Endometrial microvascular endothelial cells (primary cell): Measurements from ENCODE around the gene L1TD1. TPM values are rescaled to one million over a fixed set of nuclear protein-coding genes. Genes with fewer than 3 reads are reported as not detected.
"Not testable (repeated sequence)": the region's sequence is repeated elsewhere in the genome, so short reads cannot be mapped to it uniquely, and the experiment has no call there.

Experiments
- in situ Hi-C: cut with HindIII; loops from 2 replicates; pipeline ENCODE4 v1.10.0; 2017; ENCODE audit warnings: low sequenced_read_pairs, low pct_unique_long_range_greater_than_20kb; ENCODE audit errors: inconsistent ontology term
- total RNA-seq: library from RNA; depleted of rRNA; stranded (reverse); fragments of >200 nt; gene quantifications from one replicate; pipeline ENCODE4 v1.2.3, GENCODE V29; 2015; ENCODE audit errors: inconsistent ontology term

The L1TD1 gene
- total RNA-seq, 1 donor from 2014 or later, result not detected

GRCh38 chr1:62229932-62230331 lies 35.3 kb downstream of the L1TD1 start:
- in situ Hi-C loops, result no loop called here

- in situ Hi-C loops, result no loop called here
Measured at GRCh38 chr1:62230718-62231117, 36.1 kb downstream of the L1TD1 start.

GRCh38 chr1:62232871-62233278 lies 38.2 kb downstream of the L1TD1 start:
- in situ Hi-C loops, result no loop called here

DNA sequence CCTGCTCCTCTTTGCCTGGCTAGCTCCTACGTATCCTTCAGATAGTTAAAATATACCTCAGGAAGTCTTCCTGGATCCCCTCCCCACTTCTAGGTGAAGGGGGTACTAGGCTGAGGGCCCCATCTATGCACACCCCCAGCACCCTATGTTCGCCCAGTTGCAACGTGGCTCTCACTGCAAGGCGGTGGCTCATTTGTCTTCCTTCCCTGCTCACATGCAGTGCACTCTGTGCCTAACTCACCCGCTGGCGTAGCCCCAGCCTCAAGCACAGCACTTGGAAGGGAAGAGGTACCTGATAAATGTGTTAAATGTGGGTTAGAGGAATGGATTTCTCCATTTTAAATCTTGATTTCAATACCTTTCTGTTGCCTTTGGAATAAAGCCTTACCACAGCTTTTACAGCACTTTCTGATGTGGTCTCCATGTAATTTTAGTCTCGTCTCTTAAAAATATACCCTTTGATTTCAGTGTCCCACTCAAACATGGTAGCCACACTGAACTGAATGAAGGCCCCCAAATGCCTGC lies 39.3 kb downstream of the L1TD1 start:
- in situ Hi-C loops, result no loop called here

- in situ Hi-C loops, result no loop called here
Measured at GRCh38 chr1:62234688-62235087, 40.0 kb downstream of the L1TD1 start.

GRCh38 chr1:62235576-62235975 lies 40.9 kb downstream of the L1TD1 start:
- in situ Hi-C loops, result no loop called here

DNA sequence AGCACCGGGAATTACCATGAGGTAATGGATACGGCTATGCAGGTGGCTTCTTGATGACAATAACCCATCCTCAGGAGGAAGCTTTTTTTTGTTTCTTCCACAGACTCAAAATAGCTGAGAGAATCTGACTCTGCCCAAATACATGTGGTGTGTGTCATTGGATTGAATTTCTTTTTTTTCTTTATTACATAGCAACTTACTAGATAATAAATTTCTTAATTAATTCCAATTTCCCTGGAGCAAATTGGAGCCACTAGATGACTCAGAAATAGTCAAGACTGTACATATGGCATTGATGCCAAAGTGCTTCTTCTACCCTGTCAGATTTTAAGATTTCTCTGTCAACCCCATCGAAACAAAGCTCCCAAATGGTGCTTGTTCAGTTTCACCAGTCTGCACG lies 42.7 kb downstream of the L1TD1 start:
- in situ Hi-C loops, result no loop called here

DNA sequence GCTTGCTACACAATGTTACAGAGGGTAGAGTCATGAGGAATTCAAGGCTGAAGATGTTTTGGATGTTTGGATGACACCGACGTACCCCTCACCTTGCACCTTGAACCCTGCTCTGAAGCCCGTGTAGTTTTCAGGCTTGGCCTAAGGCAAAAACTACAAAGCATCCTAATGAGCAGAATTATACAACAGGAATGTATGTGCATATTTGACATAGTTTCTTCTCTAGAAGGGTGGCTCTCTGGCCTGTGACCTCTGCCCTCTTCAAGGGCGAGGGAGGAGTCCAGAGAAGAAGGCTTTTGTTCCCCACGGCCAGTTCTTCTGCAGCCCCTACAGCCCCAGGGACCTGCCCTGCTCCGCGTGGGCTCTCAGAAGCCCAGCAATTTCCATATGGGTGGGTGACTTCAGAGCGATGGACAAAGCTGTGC lies 43.3 kb downstream of the L1TD1 start:
- in situ Hi-C loops, result no loop called here

GRCh38 chr1:62238507-62238906 lies 43.9 kb downstream of the L1TD1 start:
- in situ Hi-C loops, result no loop called here

GRCh38 chr1:62239652-62240403 lies 45.2 kb downstream of the L1TD1 start:
- in situ Hi-C loops, result not testable (repeated sequence)

GRCh38 chr1:62240651-62241370 lies 46.2 kb downstream of the L1TD1 start:
- in situ Hi-C loops, result no loop called here

DNA sequence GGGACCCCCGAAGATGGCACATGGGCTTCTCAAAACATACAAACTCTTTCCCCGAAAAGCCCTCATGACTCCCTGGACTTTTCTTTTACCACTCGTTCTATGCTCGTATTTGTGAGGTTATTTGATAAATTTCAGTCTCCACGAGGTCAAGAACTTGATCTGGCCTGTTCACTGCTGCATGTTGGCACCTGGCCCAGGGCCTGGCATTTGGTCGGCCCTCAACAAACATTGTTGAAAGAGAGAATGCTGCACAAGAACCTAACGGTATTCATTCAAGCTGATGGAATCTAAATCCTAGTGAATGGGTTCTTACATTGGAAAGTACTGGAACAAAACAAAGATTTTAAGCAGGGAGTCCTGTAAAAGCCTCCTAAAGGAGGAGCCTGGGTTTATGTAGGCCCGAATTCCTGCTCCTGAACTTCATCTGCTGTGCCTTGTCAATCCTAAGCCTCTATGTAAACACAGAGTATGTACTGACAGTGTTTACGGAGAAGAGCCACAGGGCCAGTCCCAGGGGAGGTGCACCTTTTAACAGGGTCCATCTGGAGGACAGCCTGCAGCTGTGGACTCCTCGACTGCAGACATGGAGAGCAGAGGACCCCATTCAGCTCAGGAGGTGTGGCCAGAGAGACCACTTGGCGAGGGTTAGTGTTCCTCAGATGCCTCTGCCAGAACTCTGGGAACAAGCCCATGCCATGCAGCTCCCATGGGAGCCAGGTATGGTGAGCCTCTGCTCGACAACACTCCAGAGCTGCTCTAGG lies 46.9 kb downstream of the L1TD1 start:
- in situ Hi-C loops, result no loop called here

- in situ Hi-C loops, result not testable (repeated sequence)
Measured at GRCh38 chr1:62244380-62244779, 49.7 kb downstream of the L1TD1 start.

DNA sequence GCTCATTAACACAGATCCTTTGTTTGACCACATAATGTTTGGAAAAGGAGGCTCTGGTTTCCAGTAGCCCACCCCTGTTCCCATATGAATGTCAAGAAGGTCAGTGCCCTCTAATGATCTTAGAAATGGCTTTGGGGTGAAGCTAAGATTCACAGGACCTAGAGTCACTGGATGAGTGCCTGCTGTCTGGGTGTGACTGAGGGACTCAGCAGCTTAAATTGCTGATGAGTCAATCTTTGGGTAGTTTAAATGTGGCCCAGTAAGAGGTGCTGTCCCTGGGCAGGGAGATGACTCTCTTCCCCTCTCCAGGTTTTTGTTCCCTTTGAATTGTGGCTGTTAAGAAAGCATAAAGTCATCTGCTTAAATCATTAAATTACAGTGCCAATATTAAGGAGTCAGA lies 50.6 kb downstream of the L1TD1 start:
- in situ Hi-C loops, result no loop called here

DNA sequence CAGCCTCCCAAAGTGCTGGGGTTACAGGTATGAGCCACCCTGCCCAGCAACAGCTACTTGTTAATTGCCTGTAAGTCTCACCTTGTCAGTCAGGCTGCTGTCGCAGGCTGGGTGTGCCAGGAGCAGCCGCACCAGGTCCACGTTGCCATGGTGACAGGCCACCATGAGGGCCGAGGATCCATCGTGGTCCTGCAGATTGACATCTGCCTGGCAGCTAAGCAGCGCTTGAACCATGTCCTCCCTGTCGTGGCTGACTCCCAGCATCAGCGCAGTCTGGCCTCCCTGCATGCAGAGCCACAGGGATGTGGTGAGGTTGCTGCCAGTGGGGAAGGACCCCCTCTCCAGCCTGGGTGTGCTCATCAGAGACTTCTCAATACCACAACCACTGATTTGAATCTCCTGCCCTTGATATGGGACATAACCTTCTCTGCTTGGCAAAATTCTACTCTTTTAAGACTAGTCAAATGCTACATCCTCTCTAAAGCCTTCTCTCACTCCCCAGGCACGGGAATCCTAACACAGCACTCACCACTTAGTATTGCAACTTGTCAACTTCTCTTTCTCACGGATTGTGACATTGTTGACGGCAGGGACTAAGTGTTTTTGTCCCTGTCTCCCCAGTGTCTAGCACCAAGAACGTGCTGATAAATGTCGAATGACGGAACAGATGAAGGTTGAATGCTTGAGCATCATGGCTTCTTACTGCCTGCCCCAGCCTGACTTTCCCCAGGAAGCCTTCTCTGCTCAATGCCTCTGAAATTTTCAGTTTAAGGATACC lies 52.9 kb downstream of the L1TD1 start:
- in situ Hi-C loops, result no loop called here

DNA sequence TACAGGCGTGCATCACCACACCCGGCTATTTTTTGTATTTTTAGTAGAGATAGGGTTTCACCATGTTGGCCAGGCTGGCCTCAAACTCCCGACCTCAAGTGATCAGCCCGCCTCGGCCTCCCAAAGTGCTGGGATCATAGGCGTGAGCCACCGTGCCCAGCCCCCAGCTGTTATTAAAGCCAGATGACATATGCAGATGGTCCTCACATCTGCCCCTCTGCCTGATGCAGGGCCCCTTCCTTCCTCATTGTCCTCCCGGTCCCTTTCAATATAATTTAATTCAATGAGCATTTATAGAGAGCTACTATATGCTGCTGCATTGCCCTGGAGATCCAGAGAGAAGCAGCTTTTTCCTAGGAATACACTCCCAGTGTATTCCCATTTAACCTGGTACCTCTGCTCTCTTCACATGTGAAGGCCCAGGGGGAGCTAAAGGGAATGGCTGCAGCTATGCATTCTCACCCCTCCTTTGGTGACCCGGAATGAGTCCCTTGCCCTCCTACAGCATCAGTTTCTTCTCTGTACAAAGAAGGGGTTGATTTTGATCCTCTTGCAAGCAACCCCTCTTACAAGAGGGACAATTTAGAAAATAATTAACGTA lies 55.6 kb downstream of the L1TD1 start:
- in situ Hi-C loops, result no loop called here

DNA sequence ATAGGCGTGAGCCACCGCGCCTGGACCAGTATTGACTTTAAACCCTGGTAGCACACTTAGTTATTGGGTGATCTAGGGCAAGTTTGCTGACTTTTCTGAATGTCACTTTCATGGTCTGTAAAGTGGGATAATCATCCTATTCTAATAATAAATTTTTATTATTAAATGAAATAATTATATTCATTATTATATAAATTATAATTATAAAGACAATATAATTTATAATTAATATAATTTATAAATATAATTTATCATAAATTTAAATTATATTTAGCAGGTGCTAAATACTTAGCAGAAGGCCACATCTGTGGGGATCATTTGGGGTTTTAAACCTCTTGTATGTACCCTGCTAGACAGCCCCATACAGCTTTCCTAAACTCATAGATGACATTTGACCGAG lies 64.9 kb downstream of the L1TD1 start:
- in situ Hi-C loops, result no loop called here

- in situ Hi-C loops, result no loop called here
Measured at GRCh38 chr1:62260688-62261087, 66.0 kb downstream of the L1TD1 start.
